Neutrophil (primary cell): ENCODE data around the gene MVB12B.

Source experiments
- H3K27ac ChIP-seq: fragments of 200-600 bp; sonication (generic); 2 replicates; pipeline ENCODE4 v1.5.1; 2016; ENCODE audit warnings: mild to moderate bottlenecking, moderate library complexity
- H3K27me3 ChIP-seq: fragments of 200-600 bp; sonication (generic); 2 replicates; pipeline ENCODE4 v1.6.0; 2016; ENCODE audit warnings: mild to moderate bottlenecking
- H3K36me3 ChIP-seq: fragments of 200-600 bp; sonication (generic); 2 replicates; pipeline ENCODE4 v1.5.1; 2017
- H3K4me1 ChIP-seq, 2 experiments: fragments of 200-600 bp in 1 of 2; sonication (generic) in 1 of 2; 1 replicate in 1 of 2; 2 replicates in 1 of 2; pipeline versions ENCODE4 v1.5.1 to v1.6.1; 2013 to 2016; ENCODE audit warnings: low read depth in 1 of 2, low read length in 1 of 2, mild to moderate bottlenecking in 1 of 2, moderate library complexity in 1 of 2; ENCODE audit not compliant: control insufficient read depth in 1 of 2, insufficient read depth in 1 of 2
- H3K4me3 ChIP-seq, 2 experiments: fragments of 200-600 bp in 1 of 2; sonication (generic) in 1 of 2; 1 replicate in 1 of 2; 2 replicates in 1 of 2; pipeline ENCODE4 v1.5.1; 2013 to 2016; ENCODE audit warnings: low read depth in 1 of 2, low read length in 1 of 2, mild to moderate bottlenecking in 1 of 2, moderate library complexity in 1 of 2
- H3K9me3 ChIP-seq: fragments of 200-600 bp; sonication (generic); 2 replicates; pipeline ENCODE4 v1.5.1; 2016
- TF ChIP-seq, protein P1 (sequence below): fragments of 200-600 bp; sonication (generic); IDR thresholded peaks from 2 replicates; pipeline ENCODE4 v1.5.1; 2016; ENCODE audit warnings: antibody characterized with exemption

MVB12B gene

DNA sequence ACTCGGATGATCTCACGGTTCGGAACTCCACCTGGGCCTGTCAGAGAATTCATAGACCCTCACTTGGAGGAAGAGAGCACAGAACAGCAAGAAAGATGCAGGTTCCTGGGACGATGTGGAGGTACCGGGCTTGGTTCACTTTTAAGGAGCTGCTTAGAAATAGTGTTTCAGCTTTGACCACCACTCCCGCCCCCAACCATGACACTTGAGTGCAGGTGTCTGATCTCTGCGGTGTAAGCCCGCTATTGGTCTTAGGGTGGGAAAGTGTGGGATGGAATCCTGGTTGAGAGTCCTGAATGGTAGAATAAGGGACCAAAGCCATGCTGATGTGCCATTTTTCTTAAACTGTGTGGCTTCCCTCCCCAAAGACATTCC, 189.9 kb downstream of the MVB12B start:
- Histone ChIP-seq H3K27ac (peak overlapping the region; percentile 48), H3K36me3 (no peaks in the 10 kb centered on the region), H3K4me1 (peaks cover 26 to 28% of the 10 kb centered on the region in 2 experiments), H3K9me3 (no peaks in the 10 kb centered on the region), H3K4me3 (peak overlapping the region; percentile 57 to 64), H3K27me3 (no peaks in the 10 kb centered on the region)
- TF ChIP-seq, protein P1, sequence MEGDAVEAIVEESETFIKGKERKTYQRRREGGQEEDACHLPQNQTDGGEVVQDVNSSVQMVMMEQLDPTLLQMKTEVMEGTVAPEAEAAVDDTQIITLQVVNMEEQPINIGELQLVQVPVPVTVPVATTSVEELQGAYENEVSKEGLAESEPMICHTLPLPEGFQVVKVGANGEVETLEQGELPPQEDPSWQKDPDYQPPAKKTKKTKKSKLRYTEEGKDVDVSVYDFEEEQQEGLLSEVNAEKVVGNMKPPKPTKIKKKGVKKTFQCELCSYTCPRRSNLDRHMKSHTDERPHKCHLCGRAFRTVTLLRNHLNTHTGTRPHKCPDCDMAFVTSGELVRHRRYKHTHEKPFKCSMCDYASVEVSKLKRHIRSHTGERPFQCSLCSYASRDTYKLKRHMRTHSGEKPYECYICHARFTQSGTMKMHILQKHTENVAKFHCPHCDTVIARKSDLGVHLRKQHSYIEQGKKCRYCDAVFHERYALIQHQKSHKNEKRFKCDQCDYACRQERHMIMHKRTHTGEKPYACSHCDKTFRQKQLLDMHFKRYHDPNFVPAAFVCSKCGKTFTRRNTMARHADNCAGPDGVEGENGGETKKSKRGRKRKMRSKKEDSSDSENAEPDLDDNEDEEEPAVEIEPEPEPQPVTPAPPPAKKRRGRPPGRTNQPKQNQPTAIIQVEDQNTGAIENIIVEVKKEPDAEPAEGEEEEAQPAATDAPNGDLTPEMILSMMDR = no peak

DNA sequence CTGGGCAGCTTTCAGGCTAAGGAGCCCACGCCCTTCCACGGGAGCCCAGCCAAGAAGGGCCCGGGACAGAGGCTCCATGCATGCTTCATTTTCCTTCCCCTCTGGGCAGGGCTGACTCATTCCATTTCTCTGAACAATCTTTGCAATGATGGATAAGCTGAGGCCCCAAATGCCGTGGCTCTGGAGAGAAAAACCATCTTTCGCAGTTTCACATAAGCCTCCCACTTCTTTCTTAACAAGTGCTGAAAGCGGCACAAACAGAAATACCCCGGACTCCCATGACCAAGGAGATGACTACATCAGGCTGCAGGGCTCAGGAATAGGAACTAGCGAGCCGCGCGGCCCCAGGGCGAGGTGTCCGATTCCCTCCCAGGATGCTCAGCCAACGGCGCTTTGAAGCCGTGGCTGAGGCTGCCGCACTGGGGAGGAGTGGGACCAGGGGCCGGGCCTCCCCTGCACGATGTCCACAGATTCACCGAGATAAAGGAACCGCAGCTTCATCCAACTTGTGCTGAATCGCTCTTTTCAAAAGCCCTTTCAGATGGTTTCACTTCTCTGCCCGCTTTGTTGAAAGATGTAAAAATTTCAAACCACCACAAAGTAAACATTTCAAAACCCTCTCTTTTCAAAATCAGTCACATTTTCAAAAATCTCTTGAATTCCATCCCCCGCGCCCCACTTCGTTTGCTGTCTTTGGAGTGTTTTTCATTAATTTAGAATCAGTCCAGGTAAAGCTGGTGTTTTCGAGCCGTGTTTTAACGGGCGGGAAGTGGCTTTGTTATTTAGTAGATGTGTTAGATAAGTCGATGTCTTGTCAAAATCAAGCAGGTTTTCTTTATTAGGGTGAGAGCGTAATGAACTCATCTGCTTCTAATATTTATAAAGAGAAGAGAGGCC, 190.6 kb downstream of the MVB12B start:
- Histone ChIP-seq H3K27ac (peak overlapping the region; percentile 48), H3K27me3 (no peaks in the 10 kb centered on the region), H3K9me3 (no peaks in the 10 kb centered on the region), H3K4me3 (peak overlapping the region; percentile 57 to 64), H3K4me1 (peaks cover 26 to 28% of the 10 kb centered on the region in 2 experiments), H3K36me3 (no peaks in the 10 kb centered on the region)
- TF ChIP-seq, protein P1 = no peak

DNA sequence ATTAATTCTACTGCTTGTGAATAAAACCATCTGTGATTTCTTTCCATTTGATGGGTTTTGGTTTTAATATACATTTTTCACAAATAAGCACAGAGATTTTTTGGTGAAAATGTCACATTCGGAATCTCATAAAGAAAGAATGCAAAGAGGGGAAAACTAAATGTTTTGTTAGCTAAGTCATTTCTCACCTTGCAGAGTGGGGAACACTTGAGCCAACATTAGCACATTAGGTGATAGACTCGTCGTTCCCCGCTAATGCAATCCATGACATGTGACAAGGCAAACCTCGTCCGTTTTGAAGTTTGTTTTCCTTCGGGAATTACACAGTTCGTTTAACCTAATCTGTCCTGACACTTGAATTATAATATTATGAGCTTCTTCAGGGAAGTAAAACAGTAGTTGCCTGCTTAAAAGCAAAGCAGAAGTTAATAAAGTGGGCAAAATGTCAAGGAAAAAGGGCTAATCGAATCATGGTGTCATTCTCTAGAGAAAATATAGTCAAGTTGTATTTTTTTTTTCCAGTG, 191.3 kb downstream of the MVB12B start:
- TF ChIP-seq, protein P1 = no peak
- Histone ChIP-seq H3K27me3 (no peaks in the 10 kb centered on the region), H3K27ac (no peak overlapping the region), H3K4me1 (peaks cover 27 to 33% of the 10 kb centered on the region in 2 experiments), H3K9me3 (no peaks in the 10 kb centered on the region), H3K36me3 (no peaks in the 10 kb centered on the region), H3K4me3 (peak overlapping the region; percentile 57 to 64)

DNA sequence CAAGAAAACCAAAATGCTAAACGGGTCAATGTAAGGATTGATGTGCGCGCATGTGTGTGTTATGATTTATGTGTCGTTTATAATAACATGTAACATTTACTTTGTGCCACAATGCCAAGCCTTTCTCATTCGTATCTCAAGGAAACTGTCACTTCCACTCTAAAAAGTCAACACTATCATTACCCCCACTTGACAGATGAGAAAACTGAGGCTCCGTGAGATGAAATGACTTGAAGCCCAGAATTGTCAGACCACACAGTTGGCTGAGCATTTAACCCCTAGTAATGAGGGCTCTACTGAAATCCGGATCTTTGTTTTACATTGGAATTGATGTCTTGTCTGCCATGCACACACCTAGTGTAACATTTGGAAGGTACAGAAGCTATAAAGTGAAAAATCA, 192.1 kb downstream of the MVB12B start:
- Histone ChIP-seq H3K27ac (no peak overlapping the region), H3K9me3 (no peaks in the 10 kb centered on the region), H3K4me3 (no peak overlapping the region), H3K36me3 (no peaks in the 10 kb centered on the region), H3K27me3 (no peaks in the 10 kb centered on the region), H3K4me1 (peaks cover 34 to 41% of the 10 kb centered on the region in 2 experiments)
- TF ChIP-seq, protein P1 = no peak

DNA sequence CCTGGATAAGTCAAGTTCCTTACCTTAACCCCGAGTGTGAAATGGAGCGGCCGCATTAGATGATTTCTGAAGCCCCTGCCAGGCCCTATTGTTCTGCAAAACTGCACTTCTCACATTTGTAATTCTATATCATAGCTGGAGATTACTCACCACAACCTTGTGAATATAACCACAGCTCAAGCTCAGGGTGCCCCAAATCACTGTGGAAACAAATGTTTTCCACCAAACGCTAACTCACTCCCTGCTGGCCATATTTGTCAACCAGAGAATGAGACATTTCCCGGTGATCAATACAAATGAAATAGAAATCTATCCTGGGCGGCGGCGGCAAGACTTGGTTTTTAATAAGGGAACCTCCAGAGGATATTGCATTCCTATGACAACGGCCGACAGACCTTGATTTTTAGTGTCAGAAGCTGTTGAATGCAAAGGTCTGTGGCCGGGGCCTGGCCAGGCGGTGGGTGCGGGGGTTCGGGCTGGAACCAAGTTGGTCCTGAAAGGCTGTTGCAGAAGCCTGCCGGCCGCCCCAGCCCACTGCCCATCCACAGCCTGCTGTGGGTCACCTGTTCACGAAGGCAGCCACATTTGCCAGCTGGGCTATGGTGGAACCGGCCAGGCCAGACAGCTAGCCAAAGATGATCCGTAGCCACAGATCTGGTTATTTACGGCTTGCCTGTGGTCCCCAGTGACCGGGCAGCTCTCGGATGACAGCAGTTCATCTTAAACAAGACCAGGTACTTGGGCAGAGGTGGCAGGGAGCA, 193.2 kb downstream of the MVB12B start:
- no peaks in the 10 kb centered on the region for H3K27me3 ChIP-seq
- H3K9me3 ChIP-seq = no peaks in the 10 kb centered on the region
- H3K27ac ChIP-seq = no peak overlapping the region
- no peak overlapping the region for H3K4me3 ChIP-seq
- TF ChIP-seq, protein P1 = no peak
- H3K4me1 ChIP-seq = peaks cover 37 to 41% of the 10 kb centered on the region in 2 experiments
- H3K36me3 ChIP-seq = no peaks in the 10 kb centered on the region
